Measurements from ENCODE around the gene KIF20B. TPM values are rescaled to one million over a fixed set of nuclear protein-coding genes. Genes with fewer than 3 reads are reported as not detected.

Gene KIF20B
- 10 to 100 TPM; 17.1 to 18.4 TPM for total RNA-seq
- 5.6 TPM for polyA plus RNA-seq (2013, experiment 1 of 2)
- polyA plus RNA-seq (2013, experiment 2 of 2) = 6.0 TPM
- total RNA-seq = 30.9 to 148 (median 69.1) reads per million in 172 experiments

- DNase-seq (peak; percentile 90 to 98 (median 93)), ATAC-seq (ENCODE audit: poor library complexity) (peak; percentile 95)
- Mint-ChIP-seq H3K36me3 (ENCODE audit: low read depth) (peaks cover 8% of the 10 kb centered on the region), H3K4me3 (peak within 1 kb of the TSS; percentile 97), H3K4me1 (ENCODE audit: low read depth) (peaks cover 44% of the 10 kb centered on the region), H3K27ac (peak within 1 kb of the TSS; percentile 99), H3K27me3 (no peaks in the 10 kb centered on the region), H3K9me3 (no peaks in the 10 kb centered on the region)
- Histone ChIP-seq H3K27ac (ENCODE audit: low read depth in 1 of 2, low read length in 2 of 2) (peak within 1 kb of the TSS; percentile 73 to 78), H3K36me3 (ENCODE audit: insufficient read depth, low read length) (no peaks in the 10 kb centered on the region), H3K4me3 (ENCODE audit: low read length) (peak within 1 kb of the TSS; percentile 87), H3K27me3 (ENCODE audit: control insufficient read depth in 1 of 2, insufficient read depth in 2 of 2, low read length in 2 of 2) (no peaks in the 10 kb centered on the region), H3K4me1 (ENCODE audit: insufficient read depth, low read length) (peaks cover 9% of the 10 kb centered on the region), H3K9me3 (ENCODE audit: control insufficient read depth in 1 of 2, insufficient read depth in 1 of 2, low read length in 2 of 2) (no peaks in the 10 kb centered on the region)
- TF ChIP-seq CTCF (IDR thresholded peaks at IDR 0.05) = peak; percentile 24
- ChIA-PET POLR2A (interaction anchor here (0.9 to 2.1 kb wide), 20 partner anchors 9 to 1170 kb away, joined by 3 to 29 read pairs (median 4); partner anchors contain the start of genes FAS, IFIT2, IFIT5 and LIPA), CTCF (interaction anchor here (0.7 to 0.9 kb wide), 3 partner anchors 15 to 451 kb away, joined by 3 to 7 read pairs (median 4); no protein-coding TSS in a partner anchor)
- intact Hi-C loops (cut with DNase I, micrococcal nuclease) = loop anchor here (1.0 to 10.0 kb wide), 10 partner anchors 57 to 1887 kb away; partner anchors contain the start of genes LIPA (in 2 of the 2), ATAD1 (in 1 of the 2), IFIT5 (in 1 of the 2) and PANK1 (in 1 of the 2)
Observed at GRCh38 chr10:89701242-89702120, at the start of gene KIF20B. Gene KIF20B, plus strand, starts transcription at chr10:89701590. Its CDS starts 3,705 bp downstream, at chr10:89705295.

- intact Hi-C loops (cut with DNase I, micrococcal nuclease) = no loop called here
- TF ChIP-seq CTCF (IDR thresholded peaks at IDR 0.05) = no peak
- ChIA-PET POLR2A (interaction anchor here (0.6 kb wide), 1 partner anchor 65 kb away, joined by 3 read pairs; no protein-coding TSS in a partner anchor), CTCF (no interaction called here)
- Histone ChIP-seq H3K9me3 (ENCODE audit: control insufficient read depth in 1 of 2, insufficient read depth in 1 of 2, low read length in 2 of 2) (no peaks in the 10 kb centered on the region), H3K27ac (ENCODE audit: low read depth in 1 of 2, low read length in 2 of 2) (no peak overlapping the region), H3K4me3 (ENCODE audit: low read length) (no peak overlapping the region), H3K36me3 (ENCODE audit: insufficient read depth, low read length) (no peaks in the 10 kb centered on the region), H3K27me3 (ENCODE audit: control insufficient read depth in 1 of 2, insufficient read depth in 2 of 2, low read length in 2 of 2) (no peaks in the 10 kb centered on the region), H3K4me1 (ENCODE audit: insufficient read depth, low read length) (no peaks in the 10 kb centered on the region)
- peaks cover 15% of the 10 kb centered on the region for H3K27me3 Mint-ChIP-seq
- no peak overlapping the region for H3K27ac Mint-ChIP-seq
- H3K4me3 Mint-ChIP-seq = no peak overlapping the region
- ATAC-seq (ENCODE audit: poor library complexity) (no peak), DNase-seq (no peak)
- no peaks in the 10 kb centered on the region for H3K9me3 Mint-ChIP-seq
- no peaks in the 10 kb centered on the region for H3K4me1 Mint-ChIP-seq (ENCODE audit: low read depth)
- no peaks in the 10 kb centered on the region for H3K36me3 Mint-ChIP-seq (ENCODE audit: low read depth)
Observed at GRCh38 chr10:89651916-89652573, 49.3 kb upstream of the KIF20B start.

GRCh38 chr10:89652806-89653370, 48.5 kb upstream of the KIF20B start:
- Mint-ChIP-seq H3K4me3 (no peak overlapping the region), H3K27me3 (peaks cover 15% of the 10 kb centered on the region), H3K27ac (no peak overlapping the region), H3K36me3 (ENCODE audit: low read depth) (no peaks in the 10 kb centered on the region), H3K4me1 (ENCODE audit: low read depth) (no peaks in the 10 kb centered on the region), H3K9me3 (no peaks in the 10 kb centered on the region)
- CTCF ChIA-PET = no interaction called here
- Histone ChIP-seq H3K9me3 (ENCODE audit: control insufficient read depth in 1 of 2, insufficient read depth in 1 of 2, low read length in 2 of 2) (no peaks in the 10 kb centered on the region), H3K36me3 (ENCODE audit: insufficient read depth, low read length) (no peaks in the 10 kb centered on the region), H3K4me1 (ENCODE audit: insufficient read depth, low read length) (no peaks in the 10 kb centered on the region), H3K4me3 (ENCODE audit: low read length) (no peak overlapping the region), H3K27me3 (ENCODE audit: control insufficient read depth in 1 of 2, insufficient read depth in 2 of 2, low read length in 2 of 2) (no peaks in the 10 kb centered on the region), H3K27ac (ENCODE audit: low read depth in 1 of 2, low read length in 2 of 2) (no peak overlapping the region)
- POLR2A ChIA-PET = no interaction called here
- no peak for TF ChIP-seq CTCF (IDR thresholded peaks at IDR 0.05)
- no peak for ATAC-seq (ENCODE audit: poor library complexity)
- no peak for DNase-seq
- intact Hi-C loops (cut with DNase I, micrococcal nuclease) = no loop called here

All from CD4-positive, alpha-beta T cell (primary cell).